Keratinocyte (primary cell): ENCODE measurements around the gene OSBPL1A. TPM values are rescaled to one million over a fixed set of nuclear protein-coding genes. Genes with fewer than 3 reads are reported as not detected.

Experiments
- DNase-seq: peaks from one replicate; pipeline ENCODE4 v3.0.0-alpha.2; 2011; ENCODE audit warnings: low read depth, missing footprints, low spot score
- FAIRE-seq: peaks from 2 replicates; lab custom pipeline; 2011; peaks lifted over from hg19 to GRCh38; lab: Jason Lieb, UNC
- H2AFZ ChIP-seq: 2 replicates; pipeline ENCODE4 v1.6.0; 2012; ENCODE audit warnings: low read length, control low read depth, inconsistent platforms; ENCODE audit not compliant: control insufficient read depth
- H3K27ac ChIP-seq: 2 replicates; pipeline ENCODE4 v1.5.1; 2011; ENCODE audit warnings: low read length; ENCODE audit not compliant: control insufficient read depth, insufficient read depth
- H3K27me3 ChIP-seq: 3 replicates; pipeline ENCODE4 v1.6.0; 2011; ENCODE audit warnings: low read length; ENCODE audit not compliant: control insufficient read depth, insufficient read depth; ENCODE audit errors: extremely low read depth
- H3K36me3 ChIP-seq, 2 experiments: 2 replicates in 1 of 2; 3 replicates in 1 of 2; pipeline ENCODE4 v1.5.1; 2011; ENCODE audit warnings: low read length in 2 of 2, mild to moderate bottlenecking in 1 of 2; ENCODE audit not compliant: control insufficient read depth in 2 of 2, insufficient read depth in 2 of 2; ENCODE audit errors: extremely low read depth in 1 of 2
- H3K4me1 ChIP-seq: 3 replicates; pipeline ENCODE4 v1.5.1; 2011; ENCODE audit warnings: low read length; ENCODE audit not compliant: control insufficient read depth, insufficient read depth; ENCODE audit errors: extremely low read depth
- H3K4me2 ChIP-seq: 3 replicates; pipeline ENCODE4 v1.6.0; 2011; ENCODE audit warnings: low read depth, low read length; ENCODE audit not compliant: control insufficient read depth, insufficient read depth; ENCODE audit errors: extremely low read depth
- H3K4me3 ChIP-seq, 3 experiments: fragments of 200-600 bp in 1 of 3; sonication (generic) in 1 of 3; 2 replicates in 2 of 3; 3 replicates in 1 of 3; pipeline ENCODE4 v1.5.1; 2011 to 2016; ENCODE audit warnings: low read length in 3 of 3, mild to moderate bottlenecking in 3 of 3, control low read depth in 2 of 3, inconsistent platforms in 1 of 3, low read depth in 1 of 3, mixed read lengths in 1 of 3, mixed run types in 1 of 3, moderate library complexity in 1 of 3; ENCODE audit not compliant: control insufficient read depth in 2 of 3, insufficient read depth in 2 of 3; ENCODE audit errors: extremely low read depth in 1 of 3
- H3K79me2 ChIP-seq: 2 replicates; pipeline ENCODE4 v1.6.0; 2012; ENCODE audit warnings: low read length; ENCODE audit not compliant: control insufficient read depth, insufficient read depth
- H3K9ac ChIP-seq: 3 replicates; pipeline ENCODE4 v1.6.0; 2011; ENCODE audit warnings: low read length; ENCODE audit not compliant: control insufficient read depth, insufficient read depth; ENCODE audit errors: extremely low read depth
- H3K9me1 ChIP-seq: 3 replicates; pipeline ENCODE4 v1.6.0; 2011; ENCODE audit warnings: low read length; ENCODE audit not compliant: control insufficient read depth, insufficient read depth; ENCODE audit errors: extremely low read depth
- H3K9me3 ChIP-seq: 2 replicates; pipeline ENCODE4 v1.5.1; 2012; ENCODE audit warnings: low read depth, low read length; ENCODE audit not compliant: control insufficient read depth
- H4K20me1 ChIP-seq: 3 replicates; pipeline ENCODE4 v1.6.0; 2011; ENCODE audit warnings: low read length; ENCODE audit not compliant: control insufficient read depth, insufficient read depth; ENCODE audit errors: extremely low read depth
- EZH2 ChIP-seq: IDR thresholded peaks from one replicate; pipeline ENCODE4 v1.6.1; 2012; ENCODE audit warnings: inconsistent platforms, mild to moderate bottlenecking, low read length, moderate library complexity
- dilution Hi-C: fragments of 300-500 bp; cut with MboI; formaldehyde crosslinking; loops from one replicate; pipeline ENCODE4 v1.7.0; 2020; ENCODE audit warnings: low sequenced_read_pairs; ENCODE audit not compliant: extremely low pct_ligation_motif_present
- polyA plus RNA-seq, 5 experiments: library from polyadenylated mRNA; depleted of rRNA in 3 of 5; stranded (reverse) in 3 of 5; stranded (forward) in 1 of 5; unstranded in 1 of 5; fragments of >200 nt; gene quantifications; 1 replicate in 1 of 5; 2 replicates in 3 of 5; 3 replicates in 1 of 5; pipeline versions ENCODE4 v1.2.1 to v1.2.3, GENCODE V29; 2011 to 2012; ENCODE audit warnings: missing spikeins in 2 of 5, low read depth in 1 of 5, low replicate concordance in 1 of 5
- TF ChIP-seq, protein P1 (sequence below), 3 experiments: IDR thresholded peaks in 1 of 3; conservative IDR thresholded peaks in 1 of 3; optimal IDR thresholded peaks in 1 of 3; 2 replicates in 2 of 3; 3 replicates in 1 of 3; pipeline versions ENCODE3 to v1.5.1; 2011; ENCODE audit warnings: low read length in 3 of 3, mild to moderate bottlenecking in 3 of 3, moderate library complexity in 2 of 3, control low read depth in 1 of 3, inconsistent platforms in 1 of 3; ENCODE audit not compliant: insufficient read depth in 2 of 3; ENCODE audit errors: extremely low read depth in 1 of 3

OSBPL1A gene
- polyA plus RNA-seq, 1 donor (not counting 4 experiments of a cell fraction or from before 2014, with no cell fraction given), result 17.7 TPM

DNA sequence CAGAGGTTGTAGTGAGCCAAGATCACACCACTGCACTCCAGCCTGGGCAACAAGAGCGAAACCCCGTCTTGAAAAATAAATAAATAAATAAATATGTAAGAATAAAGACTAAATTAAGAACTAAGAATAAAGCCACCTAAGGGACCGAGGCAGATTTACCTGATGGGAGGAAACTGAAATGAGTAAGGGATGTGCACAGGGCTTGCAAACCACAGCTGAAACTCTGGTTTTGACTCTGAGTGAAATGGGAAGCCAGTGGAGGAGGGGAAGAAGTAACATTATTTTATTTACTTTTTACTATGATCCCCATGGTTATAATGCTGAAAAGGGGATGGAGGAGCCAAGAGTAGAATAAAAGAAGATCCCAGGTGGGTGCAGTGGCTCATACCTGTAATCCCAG lies 151.5 kb downstream of the OSBPL1A start:
- Histone ChIP-seq H4K20me1 (no peaks in the 10 kb centered on the region), H3K4me2 (no peak overlapping the region), H2AFZ (no peak overlapping the region), H3K9me1 (no peaks in the 10 kb centered on the region), H3K4me1 (no peaks in the 10 kb centered on the region), H3K4me3 (no peak overlapping the region), H3K9me3 (no peaks in the 10 kb centered on the region), H3K9ac (no peak overlapping the region), H3K36me3 (no peaks in the 10 kb centered on the region), H3K79me2 (peaks cover 5% of the 10 kb centered on the region), H3K27me3 (no peaks in the 10 kb centered on the region), H3K27ac (no peak overlapping the region)
- TF ChIP-seq EZH2, result no peak
- TF ChIP-seq, protein P1, sequence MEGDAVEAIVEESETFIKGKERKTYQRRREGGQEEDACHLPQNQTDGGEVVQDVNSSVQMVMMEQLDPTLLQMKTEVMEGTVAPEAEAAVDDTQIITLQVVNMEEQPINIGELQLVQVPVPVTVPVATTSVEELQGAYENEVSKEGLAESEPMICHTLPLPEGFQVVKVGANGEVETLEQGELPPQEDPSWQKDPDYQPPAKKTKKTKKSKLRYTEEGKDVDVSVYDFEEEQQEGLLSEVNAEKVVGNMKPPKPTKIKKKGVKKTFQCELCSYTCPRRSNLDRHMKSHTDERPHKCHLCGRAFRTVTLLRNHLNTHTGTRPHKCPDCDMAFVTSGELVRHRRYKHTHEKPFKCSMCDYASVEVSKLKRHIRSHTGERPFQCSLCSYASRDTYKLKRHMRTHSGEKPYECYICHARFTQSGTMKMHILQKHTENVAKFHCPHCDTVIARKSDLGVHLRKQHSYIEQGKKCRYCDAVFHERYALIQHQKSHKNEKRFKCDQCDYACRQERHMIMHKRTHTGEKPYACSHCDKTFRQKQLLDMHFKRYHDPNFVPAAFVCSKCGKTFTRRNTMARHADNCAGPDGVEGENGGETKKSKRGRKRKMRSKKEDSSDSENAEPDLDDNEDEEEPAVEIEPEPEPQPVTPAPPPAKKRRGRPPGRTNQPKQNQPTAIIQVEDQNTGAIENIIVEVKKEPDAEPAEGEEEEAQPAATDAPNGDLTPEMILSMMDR (optimal IDR thresholded peaks at IDR 0.05 in 1 of 3, IDR thresholded peaks at IDR 0.05 in 1 of 3, conservative IDR thresholded peaks at IDR 0.05 in 1 of 3; ENCODE audit: extremely low read depth in 1 of 3, insufficient read depth in 2 of 3, low read length in 3 of 3), result no peak
- DNase-seq (no peak), FAIRE-seq (no peak)
- dilution Hi-C loops, result no loop called here

GRCh38 chr18:24244698-24245097 lies 152.9 kb downstream of the OSBPL1A start:
- TF ChIP-seq, protein P1 (optimal IDR thresholded peaks at IDR 0.05 in 1 of 3, IDR thresholded peaks at IDR 0.05 in 1 of 3, conservative IDR thresholded peaks at IDR 0.05 in 1 of 3; ENCODE audit: extremely low read depth in 1 of 3, insufficient read depth in 2 of 3, low read length in 3 of 3), result no peak
- TF ChIP-seq EZH2, result no peak
- no peak overlapping the region for H3K9ac ChIP-seq
- H3K4me3 ChIP-seq, result no peak overlapping the region
- H3K36me3 ChIP-seq, result no peaks in the 10 kb centered on the region
- H3K4me2 ChIP-seq, result no peak overlapping the region
- no peaks in the 10 kb centered on the region for H4K20me1 ChIP-seq
- dilution Hi-C loops, result no loop called here
- FAIRE-seq, result no peak
- no peaks in the 10 kb centered on the region for H3K9me3 ChIP-seq
- no peak for DNase-seq
- no peak overlapping the region for H2AFZ ChIP-seq
- H3K27me3 ChIP-seq, result no peaks in the 10 kb centered on the region
- H3K27ac ChIP-seq, result no peak overlapping the region
- no peaks in the 10 kb centered on the region for H3K9me1 ChIP-seq
- H3K79me2 ChIP-seq, result peaks cover 5% of the 10 kb centered on the region
- no peaks in the 10 kb centered on the region for H3K4me1 ChIP-seq
